OCI-LY1 (cell line): ENCODE results near the gene SCAMP2.

Source experiments
- CTCF ChIP-seq: fragments of 200-600 bp; sonication (generic), shearing (Covaris generic); IDR thresholded peaks from 2 replicates; pipeline ENCODE4 v1.5.1; 2017; ENCODE audit warnings: mild to moderate bottlenecking, antibody characterized with exemption, low read length, moderate library complexity, mixed read lengths
- EZH2 ChIP-seq: fragments of 200-600 bp; sonication (generic), shearing (Covaris generic); IDR thresholded peaks from 2 replicates; pipeline ENCODE4 v1.8.0; 2017; ENCODE audit warnings: borderline replicate concordance, mixed run types, mild to moderate bottlenecking, antibody characterized with exemption, low read length, moderate library complexity, mixed read lengths

DNA sequence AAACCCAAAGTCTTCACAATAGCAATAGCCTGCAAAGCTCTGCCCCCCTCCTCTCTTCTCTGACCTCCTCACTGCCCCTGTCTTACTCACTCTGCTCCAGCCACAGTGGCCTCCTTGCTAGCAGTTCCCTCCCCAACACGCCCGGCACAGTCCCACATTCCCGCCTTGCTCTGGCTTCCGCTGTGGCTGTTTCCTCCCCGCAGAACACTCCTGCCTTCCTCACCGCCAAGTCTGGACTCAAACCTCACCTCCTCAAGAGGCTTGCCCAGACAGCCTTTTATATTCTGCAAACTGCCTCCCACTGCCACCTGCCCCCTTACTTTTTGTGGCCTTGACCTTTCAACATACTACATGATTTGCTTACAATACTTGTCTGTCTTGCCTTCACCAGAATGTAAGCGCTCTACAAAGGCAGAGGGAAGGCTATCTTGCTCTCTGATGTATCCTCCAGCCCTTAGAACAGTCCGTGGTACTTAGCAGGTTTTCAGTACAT lies 16.3 kb upstream of the SCAMP2 start:
- TF ChIP-seq EZH2 (no peak), CTCF (no peak)
